WTC11 (cell line): ENCODE results near the gene BIVM. TPM values are rescaled to one million over a fixed set of nuclear protein-coding genes. Genes with fewer than 3 reads are reported as not detected.
A peak's percentile ranks its signal among the peaks of the same experiment; 100 is the strongest.

Experiments used
- ATAC-seq: fragments of 200-7000 bp; cut with Tn5 transposase; 2 replicates; pipeline ENCODE4 v1.10.0; 2021; ENCODE audit warnings: mild to moderate bottlenecking, moderate library complexity
- CTCF ChIA-PET: fragments of 300-600 bp; sonication (Branson Sonifier 250); formaldehyde crosslinking; loops from one replicate; lab custom pipeline; 2021; ENCODE audit warnings: antibody characterized with exemption; lab: Charles Lee
- POLR2A ChIA-PET: fragments of 350-600 bp; sonication (Branson Sonifier 250); formaldehyde crosslinking; loops from one replicate; lab custom pipeline; 2021; ENCODE audit warnings: antibody characterized with exemption; lab: Charles Lee
- DNase-seq: peaks from one replicate; pipeline ENCODE4 v3.0.0; 2021; ENCODE audit warnings: low spot score
- H3K27ac Mint-ChIP-seq: 2 replicates; pipeline ENCODE4 v1.8.0; 2021; ENCODE audit warnings: mixed read lengths
- H3K27me3 Mint-ChIP-seq: 2 replicates; pipeline ENCODE4 v1.8.0; 2021; ENCODE audit warnings: low read depth, mild to moderate bottlenecking, moderate library complexity, mixed read lengths
- H3K36me3 Mint-ChIP-seq: 2 replicates; pipeline ENCODE4 v1.8.0; 2021; ENCODE audit warnings: mixed read lengths
- H3K4me1 Mint-ChIP-seq: 2 replicates; pipeline ENCODE4 v1.8.0; 2022; ENCODE audit warnings: mixed read lengths
- H3K4me3 Mint-ChIP-seq: 2 replicates; pipeline ENCODE4 v1.8.0; 2021; ENCODE audit warnings: mild to moderate bottlenecking, moderate library complexity, mixed read lengths
- H3K9me3 Mint-ChIP-seq: 2 replicates; pipeline ENCODE4 v1.8.0; 2021; ENCODE audit warnings: mixed read lengths
- ATF3 ChIP-seq: sonication (generic); formaldehyde crosslinking; conservative IDR thresholded peaks from 2 replicates; pipeline ENCODE4 v1.8.1; 2022; ENCODE audit warnings: mild to moderate bottlenecking, missing genetic modification reagents
- ELF4 ChIP-seq: sonication (generic); formaldehyde crosslinking; IDR thresholded peaks from 2 replicates; pipeline ENCODE4 v1.8.1; 2022; ENCODE audit warnings: low read depth, mild to moderate bottlenecking, moderate library complexity, missing genetic modification reagents
- ESRRA ChIP-seq: sonication (generic); formaldehyde crosslinking; IDR thresholded peaks from 2 replicates; pipeline ENCODE4 v1.8.1; 2022; ENCODE audit warnings: mild to moderate bottlenecking, missing genetic modification reagents, borderline replicate concordance
- FOXJ3 ChIP-seq: sonication (generic); formaldehyde crosslinking; IDR thresholded peaks from 2 replicates; pipeline ENCODE4 v1.9.0; 2021; ENCODE audit warnings: missing genetic modification reagents, mild to moderate bottlenecking, borderline replicate concordance
- FOXK1 ChIP-seq: sonication (generic); formaldehyde crosslinking; IDR thresholded peaks from 2 replicates; pipeline ENCODE4 v1.8.0; 2022; ENCODE audit warnings: mild to moderate bottlenecking, moderate library complexity, missing genetic modification reagents
- GABPB1 ChIP-seq: sonication (generic); formaldehyde crosslinking; IDR thresholded peaks from 2 replicates; pipeline ENCODE4 v1.8.1; 2023; ENCODE audit warnings: mild to moderate bottlenecking, missing genetic modification reagents
- GRHL2 ChIP-seq: fragments of 250-450 bp; sonication (Bioruptor Pico); IDR thresholded peaks from 2 replicates; pipeline ENCODE4 v1.8.0; 2022; ENCODE audit warnings: mild to moderate bottlenecking, moderate library complexity; ENCODE audit not compliant: insufficient replicate concordance, severe bottlenecking
- GTF2I ChIP-seq: fragments of 250-450 bp; sonication (Bioruptor Pico); conservative IDR thresholded peaks from 2 replicates; pipeline ENCODE4 v1.4.0; 2021; ENCODE audit warnings: mild to moderate bottlenecking
- IRF2 ChIP-seq: sonication (generic); formaldehyde crosslinking; IDR thresholded peaks from 2 replicates; pipeline ENCODE4 v1.8.0; 2022; ENCODE audit warnings: low read depth, missing genetic modification reagents, borderline replicate concordance
- KAT7 ChIP-seq: sonication (generic); formaldehyde crosslinking; IDR thresholded peaks from 2 replicates; pipeline ENCODE4 v1.8.1; 2023; ENCODE audit warnings: missing genetic modification reagents, mild to moderate bottlenecking, borderline replicate concordance
- NFE2L1 ChIP-seq: sonication (generic); formaldehyde crosslinking; IDR thresholded peaks from 2 replicates; pipeline ENCODE4 v1.8.1; 2023; ENCODE audit warnings: missing genetic modification reagents
- NR2C2 ChIP-seq: sonication (generic); formaldehyde crosslinking; IDR thresholded peaks from 2 replicates; pipeline ENCODE4 v1.8.0; 2022; ENCODE audit warnings: mild to moderate bottlenecking, missing genetic modification reagents
- PRRX2 ChIP-seq: fragments of 250-450 bp; sonication (Bioruptor Pico); IDR thresholded peaks from 2 replicates; pipeline ENCODE4 v1.8.0; 2021; ENCODE audit warnings: mild to moderate bottlenecking
- SMAD3 ChIP-seq: sonication (generic); formaldehyde crosslinking; IDR thresholded peaks from 2 replicates; pipeline ENCODE4 v1.8.0; 2022; ENCODE audit warnings: missing genetic modification reagents, mild to moderate bottlenecking, borderline replicate concordance
- SMAD4 ChIP-seq: sonication (generic); formaldehyde crosslinking; IDR thresholded peaks from 2 replicates; pipeline ENCODE4 v1.8.0; 2022; ENCODE audit warnings: mild to moderate bottlenecking, missing genetic modification reagents
- SP1 ChIP-seq: sonication (generic); formaldehyde crosslinking; conservative IDR thresholded peaks from 2 replicates; pipeline ENCODE4 v1.8.1; 2022; ENCODE audit warnings: missing genetic modification reagents
- TEAD1 ChIP-seq: sonication (generic); formaldehyde crosslinking; IDR thresholded peaks from 2 replicates; pipeline ENCODE4 v1.8.0; 2022; ENCODE audit warnings: mild to moderate bottlenecking, missing genetic modification reagents
- TP53 ChIP-seq: sonication (generic); formaldehyde crosslinking; IDR thresholded peaks from 2 replicates; pipeline ENCODE4 v1.8.1; 2023; ENCODE audit warnings: mild to moderate bottlenecking, missing genetic modification reagents
- ZBTB21 ChIP-seq: sonication (generic); formaldehyde crosslinking; IDR thresholded peaks from 2 replicates; pipeline ENCODE4 v1.8.1; 2023; ENCODE audit warnings: mild to moderate bottlenecking, missing genetic modification reagents, borderline replicate concordance
- ZMAT4 ChIP-seq: fragments of 250-450 bp; sonication (Bioruptor Pico); IDR thresholded peaks from 2 replicates; pipeline ENCODE4 v1.9.0; 2021; ENCODE audit warnings: mild to moderate bottlenecking
- ZNF219 ChIP-seq: sonication (generic); formaldehyde crosslinking; IDR thresholded peaks from 2 replicates; pipeline ENCODE4 v1.8.0; 2023; ENCODE audit warnings: missing genetic modification reagents, mild to moderate bottlenecking, borderline replicate concordance
- total RNA-seq: library from RNA; stranded (reverse); gene quantifications from 3 replicates; pipeline ENCODE4 v1.2.3, GENCODE V29; 2021
- TF ChIP-seq, protein P1 (sequence below): sonication (generic); formaldehyde crosslinking; IDR thresholded peaks from 2 replicates; pipeline ENCODE4 v1.8.0; 2022; ENCODE audit warnings: mild to moderate bottlenecking, missing genetic modification reagents
- TF ChIP-seq, protein P2 (sequence below): sonication (generic); formaldehyde crosslinking; IDR thresholded peaks from 2 replicates; pipeline ENCODE4 v1.8.0; 2022; ENCODE audit warnings: mild to moderate bottlenecking, missing genetic modification reagents

The BIVM gene
- total RNA-seq, 1 experiment from 2014 or later, result 10.2 TPM

- no peak overlapping the region for H3K4me3 Mint-ChIP-seq
- CTCF ChIA-PET, result no interaction called here
Observed at GRCh38 chr13:102825921-102826706, 27.2 kb downstream of the BIVM start.

DNA sequence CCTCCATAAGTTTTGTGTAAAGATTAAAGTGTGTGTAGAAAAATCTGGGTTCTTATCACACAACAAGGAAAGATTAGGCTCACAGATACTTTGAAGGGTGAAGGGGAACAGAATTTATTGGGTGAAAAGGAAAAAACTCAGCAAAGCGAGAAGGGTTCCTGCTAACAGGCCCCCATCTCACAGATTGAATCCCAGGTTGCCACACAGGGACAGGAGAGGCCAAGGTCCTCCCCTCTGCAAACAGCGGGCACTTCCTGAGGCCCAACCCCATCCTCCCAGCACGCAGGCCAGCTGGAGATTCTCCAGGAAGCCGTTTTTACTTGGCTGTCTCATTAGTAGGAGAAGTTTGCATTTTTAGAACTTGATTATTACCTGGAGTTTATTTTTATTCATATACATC lies 31.7 kb downstream of the BIVM start:
- H3K27ac Mint-ChIP-seq, result no peak overlapping the region
- CTCF ChIA-PET, result interaction anchor here (1.5 kb wide), 1 partner anchor 40 kb away, joined by 4 read pairs; no protein-coding TSS in a partner anchor
- no peak overlapping the region for H3K4me3 Mint-ChIP-seq
- TF ChIP-seq GABPB1 (CRISPR knock-in tag) (0 out of 2 replicates have a peak, but pooled peaks have one; percentile 24), ATF3 (CRISPR knock-in tag) (no peak)
- H3K27me3 Mint-ChIP-seq, result no peaks in the 10 kb centered on the region
- DNase-seq (no peak), ATAC-seq (peak; percentile 48; the same call in 1 of the 2 replicates)
- H3K36me3 Mint-ChIP-seq, result no peaks in the 10 kb centered on the region
- H3K9me3 Mint-ChIP-seq, result no peaks in the 10 kb centered on the region
- POLR2A ChIA-PET, result no interaction called here
- H3K4me1 Mint-ChIP-seq, result peaks cover 11% of the 10 kb centered on the region

More at GRCh38 chr13:102825921-102826706, 27.2 kb downstream of the BIVM start:
- H3K27me3 Mint-ChIP-seq, result no peaks in the 10 kb centered on the region
- peaks cover 15% of the 10 kb centered on the region for H3K36me3 Mint-ChIP-seq
- POLR2A ChIA-PET, result interaction anchor here (1.0 kb wide), 1 partner anchor 234 kb away, joined by 3 read pairs; no protein-coding TSS in a partner anchor
- ATAC-seq (peak; percentile 61), DNase-seq (no peak)
- H3K27ac Mint-ChIP-seq, result peak overlapping the region; percentile 77
- H3K9me3 Mint-ChIP-seq, result no peaks in the 10 kb centered on the region
- peaks cover 14% of the 10 kb centered on the region for H3K4me1 Mint-ChIP-seq
- no peak for TF ChIP-seq GTF2I
- TF ChIP-seq ZBTB21 (CRISPR knock-in tag), result no peak
- TF ChIP-seq SP1 (CRISPR knock-in tag), result no peak
- TF ChIP-seq IRF2 (CRISPR knock-in tag), result no peak
- TF ChIP-seq ZMAT4 (CRISPR knock-in tag), result no peak
- TF ChIP-seq, all 79 proteins: peak for 0

- Mint-ChIP-seq H3K4me3 (no peak overlapping the region), H3K9me3 (no peaks in the 10 kb centered on the region), H3K27me3 (no peaks in the 10 kb centered on the region), H3K27ac (no peak overlapping the region), H3K36me3 (no peaks in the 10 kb centered on the region), H3K4me1 (no peaks in the 10 kb centered on the region)
- TF ChIP-seq, protein P1, sequence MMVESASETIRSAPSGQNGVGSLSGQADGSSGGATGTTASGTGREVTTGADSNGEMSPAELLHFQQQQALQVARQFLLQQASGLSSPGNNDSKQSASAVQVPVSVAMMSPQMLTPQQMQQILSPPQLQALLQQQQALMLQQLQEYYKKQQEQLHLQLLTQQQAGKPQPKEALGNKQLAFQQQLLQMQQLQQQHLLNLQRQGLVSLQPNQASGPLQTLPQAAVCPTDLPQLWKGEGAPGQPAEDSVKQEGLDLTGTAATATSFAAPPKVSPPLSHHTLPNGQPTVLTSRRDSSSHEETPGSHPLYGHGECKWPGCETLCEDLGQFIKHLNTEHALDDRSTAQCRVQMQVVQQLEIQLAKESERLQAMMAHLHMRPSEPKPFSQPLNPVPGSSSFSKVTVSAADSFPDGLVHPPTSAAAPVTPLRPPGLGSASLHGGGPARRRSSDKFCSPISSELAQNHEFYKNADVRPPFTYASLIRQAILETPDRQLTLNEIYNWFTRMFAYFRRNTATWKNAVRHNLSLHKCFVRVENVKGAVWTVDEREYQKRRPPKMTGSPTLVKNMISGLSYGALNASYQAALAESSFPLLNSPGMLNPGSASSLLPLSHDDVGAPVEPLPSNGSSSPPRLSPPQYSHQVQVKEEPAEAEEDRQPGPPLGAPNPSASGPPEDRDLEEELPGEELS, result no peak
- no peak for TF ChIP-seq TEAD1 (CRISPR knock-in tag)
- TF ChIP-seq NFE2L1 (CRISPR knock-in tag), result no peak
- TF ChIP-seq, protein P2, sequence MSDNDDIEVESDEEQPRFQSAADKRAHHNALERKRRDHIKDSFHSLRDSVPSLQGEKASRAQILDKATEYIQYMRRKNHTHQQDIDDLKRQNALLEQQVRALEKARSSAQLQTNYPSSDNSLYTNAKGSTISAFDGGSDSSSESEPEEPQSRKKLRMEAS (CRISPR knock-in tag), result no peak
- no peak for TF ChIP-seq FOXK1
- no peak for TF ChIP-seq NR2C2 (CRISPR knock-in tag)
- TF ChIP-seq TP53 (CRISPR knock-in tag), result no peak
- TF ChIP-seq SMAD4 (CRISPR knock-in tag), result no peak
- no peak for TF ChIP-seq KAT7
- TF ChIP-seq GRHL2 (CRISPR knock-in tag), result no peak
- no peak for TF ChIP-seq SMAD3 (CRISPR knock-in tag)
- no peak for TF ChIP-seq ELF4
- TF ChIP-seq ZNF219 (CRISPR knock-in tag), result no peak
- TF ChIP-seq ESRRA (CRISPR knock-in tag), result no peak
- TF ChIP-seq FOXJ3, result no peak
- no peak for TF ChIP-seq PRRX2
- ATAC-seq (no peak), DNase-seq (no peak)
- POLR2A ChIA-PET, result no interaction called here
- CTCF ChIA-PET, result no interaction called here
Observed at GRCh38 chr13:102836471-102836870, 37.6 kb downstream of the BIVM start.
